ENCODE data around the gene ADCY9.

Gene ADCY9

GRCh38 chr16:3957344-3957980 lies 158.8 kb downstream of the ADCY9 start:
- no peaks in the 10 kb centered on the region for H3K79me2 ChIP-seq
- no peaks in the 10 kb centered on the region for H3K36me3 ChIP-seq (ENCODE audit: control insufficient read depth, insufficient read depth, low read length)
- H3K27me3 ChIP-seq (ENCODE audit: control insufficient read depth, insufficient read depth, low read length): no peaks in the 10 kb centered on the region
- H3K27ac ChIP-seq: no peak overlapping the region
- H3K9ac ChIP-seq: no peak overlapping the region
- H3K4me3 ChIP-seq (ENCODE audit: low read depth, low read length): no peak overlapping the region
- H2AFZ ChIP-seq: no peak overlapping the region
- no peak overlapping the region for H3K4me2 ChIP-seq (ENCODE audit: low read length)
- H3K4me1 ChIP-seq: no peaks in the 10 kb centered on the region
- TF ChIP-seq CTCF (IDR thresholded peaks at IDR 0.05): no peak
- H3K9me3 ChIP-seq (ENCODE audit: control insufficient read depth, low read length): no peaks in the 10 kb centered on the region

- Histone ChIP-seq H3K4me2 (ENCODE audit: low read length) (no peak overlapping the region), H3K36me3 (ENCODE audit: control insufficient read depth, insufficient read depth, low read length) (no peaks in the 10 kb centered on the region), H3K4me3 (ENCODE audit: low read depth, low read length) (no peak overlapping the region), H2AFZ (no peak overlapping the region), H3K4me1 (peaks cover 6% of the 10 kb centered on the region), H3K9ac (no peak overlapping the region), H3K27ac (no peak overlapping the region), H3K9me3 (ENCODE audit: control insufficient read depth, low read length) (no peaks in the 10 kb centered on the region), H3K27me3 (ENCODE audit: control insufficient read depth, insufficient read depth, low read length) (no peaks in the 10 kb centered on the region), H3K79me2 (no peaks in the 10 kb centered on the region)
- TF ChIP-seq CTCF (IDR thresholded peaks at IDR 0.05): no peak
Observed at GRCh38 chr16:3954411-3954921, 161.8 kb downstream of the ADCY9 start.

- TF ChIP-seq CTCF (IDR thresholded peaks at IDR 0.05): no peak
- no peak overlapping the region for H3K4me2 ChIP-seq (ENCODE audit: low read length)
- H3K27me3 ChIP-seq (ENCODE audit: control insufficient read depth, insufficient read depth, low read length): no peaks in the 10 kb centered on the region
Observed at GRCh38 chr16:3953728-3954410, 162.4 kb downstream of the ADCY9 start.

GRCh38 chr16:3952737-3953131 lies 163.5 kb downstream of the ADCY9 start:
- H3K4me1 ChIP-seq: peaks cover 6% of the 10 kb centered on the region
- H3K27me3 ChIP-seq (ENCODE audit: control insufficient read depth, insufficient read depth, low read length): no peaks in the 10 kb centered on the region
- H3K4me2 ChIP-seq (ENCODE audit: low read length): no peak overlapping the region
- H3K9ac ChIP-seq: no peak overlapping the region
- H3K36me3 ChIP-seq (ENCODE audit: control insufficient read depth, insufficient read depth, low read length): no peaks in the 10 kb centered on the region
- no peak overlapping the region for H3K4me3 ChIP-seq (ENCODE audit: low read depth, low read length)
- H3K79me2 ChIP-seq: no peaks in the 10 kb centered on the region
- H2AFZ ChIP-seq: no peak overlapping the region
- TF ChIP-seq CTCF (IDR thresholded peaks at IDR 0.05): no peak
- H3K27ac ChIP-seq: no peak overlapping the region
- no peaks in the 10 kb centered on the region for H3K9me3 ChIP-seq (ENCODE audit: control insufficient read depth, low read length)

More at GRCh38 chr16:3953728-3954410, 162.4 kb downstream of the ADCY9 start:
- no peaks in the 10 kb centered on the region for H3K36me3 ChIP-seq (ENCODE audit: control insufficient read depth, insufficient read depth, low read length)
- no peak overlapping the region for H3K27ac ChIP-seq
- H3K9me3 ChIP-seq (ENCODE audit: control insufficient read depth, low read length): no peaks in the 10 kb centered on the region
- no peak overlapping the region for H3K4me3 ChIP-seq (ENCODE audit: low read depth, low read length)
- no peak overlapping the region for H2AFZ ChIP-seq
- H3K9ac ChIP-seq: no peak overlapping the region
- H3K4me1 ChIP-seq: peaks cover 6% of the 10 kb centered on the region
- no peaks in the 10 kb centered on the region for H3K79me2 ChIP-seq
